B cell (primary cell): ENCODE data around the gene FOXL2. TPM values are rescaled to one million over a fixed set of nuclear protein-coding genes. Genes with fewer than 3 reads are reported as not detected.

Experiments used
- ATAC-seq: fragments of 200-7000 bp; cut with Tn5 transposase; one replicate; pipeline ENCODE4 v1.10.0; 2021; ENCODE audit warnings: low read depth, mild to moderate bottlenecking, moderate number of reproducible peaks, moderate library complexity
- CTCF ChIA-PET: fragments of 350-600 bp; sonication (Branson Sonifier 250); formaldehyde crosslinking; loops from one replicate; lab custom pipeline; 2021; ENCODE audit warnings: antibody characterized with exemption, inconsistent platforms; lab: Charles Lee
- POLR2A ChIA-PET: fragments of 350-600 bp; sonication (Branson Sonifier 250); formaldehyde crosslinking; loops from one replicate; lab custom pipeline; 2021; ENCODE audit warnings: antibody characterized with exemption; lab: Charles Lee
- DNase-seq: peaks from one replicate; pipeline ENCODE4 v3.0.0; 2013
- H2AFZ ChIP-seq: 2 replicates; pipeline ENCODE4 v1.6.1; 2012; ENCODE audit warnings: mild to moderate bottlenecking, low read depth, low read length; ENCODE audit not compliant: insufficient read depth, poor library complexity, severe bottlenecking
- H3K27ac ChIP-seq, 2 donors: 1 replicate in 1 of 2; 2 replicates in 1 of 2; pipeline ENCODE4 v1.5.1; 2012 to 2013; ENCODE audit warnings: low read length in 2 of 2, mild to moderate bottlenecking in 2 of 2, moderate library complexity in 1 of 2
- H3K27me3 ChIP-seq, 4 experiments: fragments of 200-600 bp in 1 of 4; sonication (generic) in 1 of 4; replicated peaks in 1 of 4; 1 replicate in 2 of 4; 2 replicates in 2 of 4; pipeline versions ENCODE4 v1.6.1 to v1.7.0; 2013 to 2016; ENCODE audit warnings: low read length in 3 of 4, mild to moderate bottlenecking in 2 of 4, mixed read lengths in 1 of 4, moderate library complexity in 1 of 4; ENCODE audit not compliant: insufficient read depth in 4 of 4, control insufficient read depth in 3 of 4; ENCODE audit errors: control extremely low read depth in 1 of 4
- H3K36me3 ChIP-seq, 2 experiments: replicated peaks in 1 of 2; 1 replicate in 1 of 2; 2 replicates in 1 of 2; pipeline versions ENCODE4 v1.6.1 to v1.7.1; 2013; ENCODE audit warnings: low read length in 1 of 2; ENCODE audit not compliant: insufficient read depth in 2 of 2, control insufficient read depth in 1 of 2; ENCODE audit errors: control extremely low read depth in 1 of 2, extremely low read depth in 1 of 2
- H3K4me1 ChIP-seq, 2 donors: fragments of 200-600 bp in 1 of 2; sonication (generic) in 1 of 2; 1 replicate in 1 of 2; 2 replicates in 1 of 2; pipeline versions ENCODE4 v1.5.1 to v1.6.1; 2013 to 2017; ENCODE audit warnings: low read length in 2 of 2; ENCODE audit not compliant: control insufficient read depth in 2 of 2, insufficient read depth in 2 of 2
- H3K4me2 ChIP-seq: replicated peaks from 2 replicates; pipeline ENCODE3; 2012; ENCODE audit warnings: mild to moderate bottlenecking, low read depth, low read length; ENCODE audit not compliant: poor library complexity, severe bottlenecking
- H3K4me3 ChIP-seq, 5 experiments: fragments of 200-600 bp in 1 of 5; sonication (generic) in 1 of 5; 1 replicate in 3 of 5; 2 replicates in 2 of 5; pipeline versions ENCODE4 v1.5.1 to v1.7.0; 2011 to 2016; ENCODE audit warnings: low read length in 4 of 5, mild to moderate bottlenecking in 4 of 5, low read depth in 2 of 5, control low read depth in 1 of 5, moderate library complexity in 1 of 5; ENCODE audit not compliant: insufficient read depth in 1 of 5; ENCODE audit errors: control extremely low read depth in 1 of 5, extremely low read depth in 1 of 5
- H3K79me2 ChIP-seq: fragments of 200-600 bp; sonication (generic); one replicate; pipeline ENCODE4 v1.6.0; 2016; ENCODE audit warnings: low read length; ENCODE audit not compliant: control insufficient read depth, insufficient read depth
- H3K9ac ChIP-seq: fragments of 200-600 bp; sonication (generic); 2 replicates; pipeline ENCODE4 v1.6.1; 2017; ENCODE audit warnings: mild to moderate bottlenecking, low read length, moderate library complexity
- H3K9me3 ChIP-seq, 3 donors: one replicate each; pipeline versions ENCODE4 v1.6.1 to v1.7.1; 2013; ENCODE audit warnings: low read length in 2 of 3; ENCODE audit not compliant: control insufficient read depth in 2 of 3, insufficient read depth in 1 of 3; ENCODE audit errors: control extremely low read depth in 1 of 3
- H4K20me1 ChIP-seq: 2 replicates; pipeline ENCODE4 v1.6.0; 2012; ENCODE audit warnings: mild to moderate bottlenecking, low read length; ENCODE audit not compliant: insufficient read depth, control insufficient read depth, poor library complexity, severe bottlenecking
- H3K27ac Mint-ChIP-seq: one replicate; pipeline ENCODE4 v1.8.0; 2021; ENCODE audit warnings: mixed read lengths
- H3K27me3 Mint-ChIP-seq: one replicate; pipeline ENCODE4 v1.8.0; 2021; ENCODE audit warnings: mixed read lengths
- H3K4me1 Mint-ChIP-seq: one replicate; pipeline ENCODE4 v1.8.0; 2021; ENCODE audit warnings: mixed read lengths
- H3K4me3 Mint-ChIP-seq: one replicate; pipeline ENCODE4 v1.8.0; 2021; ENCODE audit warnings: mixed read lengths
- H3K9me3 Mint-ChIP-seq: one replicate; pipeline ENCODE4 v1.8.0; 2022; ENCODE audit warnings: mixed read lengths; ENCODE audit not compliant: insufficient read depth
- CTCF ChIP-seq: fragments of 200-600 bp; IDR thresholded peaks from one replicate; pipeline ENCODE4 v1.8.0; 2022; ENCODE audit warnings: antibody characterized with exemption, mild to moderate bottlenecking
- EZH2 ChIP-seq: IDR thresholded peaks from 2 replicates; pipeline ENCODE4 v1.6.1; 2012; ENCODE audit warnings: borderline replicate concordance, low read depth, mild to moderate bottlenecking, moderate library complexity, low read length; ENCODE audit not compliant: insufficient read depth, poor library complexity, severe bottlenecking
- WGBS: methylation state at CpG from one replicate; pipeline ENCODE4 v1.1.5; 2013; ENCODE audit warnings: missing lambda C conversion rate; ENCODE audit not compliant: insufficient coverage; 5-methylcytosine and 5-hydroxymethylcytosine counted together
- intact Hi-C: fragments of 100-400 bp; cut with micrococcal nuclease; formaldehyde crosslinking; loops from one replicate; pipeline ENCODE4 v1.10.0; 2022
- polyA minus RNA-seq: library from RNA; depleted of rRNA, polyadenylated mRNA; stranded (reverse); fragments of >200 nt; gene quantifications from 2 replicates; pipeline ENCODE4 v1.2.3, GENCODE V29; 2012
- polyA plus RNA-seq: library from polyadenylated mRNA; depleted of rRNA; stranded (reverse); fragments of >200 nt; gene quantifications from 2 replicates; pipeline ENCODE4 v1.2.3, GENCODE V29; 2012
- total RNA-seq, 2 donors: library from RNA; stranded (reverse); fragments of 120-200 nt in 1 of 2; gene quantifications; 1 replicate in 1 of 2; 2 replicates in 1 of 2; pipeline versions ENCODE4 v1.2.3 to v1.2.4, GENCODE V29; 2013 to 2022

The FOXL2 gene
- total RNA-seq, result not detected in 2 replicates
- not detected for total RNA-seq (2013)
- not detected in 2 replicates for polyA plus RNA-seq
- 0.21 and 0.34 TPM in 2 replicates for polyA minus RNA-seq

- H3K27me3 Mint-ChIP-seq, result peaks cover 73% of the 10 kb centered on the region
- ChIA-PET POLR2A (interaction anchor here (0.6 kb wide), 1 partner anchor 230 kb away, joined by 9 read pairs; no protein-coding TSS in a partner anchor), CTCF (interaction anchor here (1.3 to 2.4 kb wide), 3 partner anchors 9 to 31 kb away, joined by 3 to 13 read pairs (median 8); no protein-coding TSS in a partner anchor)
- TF ChIP-seq CTCF, result no peak
- no peak for TF ChIP-seq EZH2
- Histone ChIP-seq H4K20me1 (no peaks in the 10 kb centered on the region), H2AFZ (peak within 1 kb of the TSS; percentile 69), H3K27ac (no peak within 1 kb of the TSS), H3K36me3 (no peaks in the 10 kb centered on the region), H3K9ac (peak within 1 kb of the TSS; percentile 52), H3K27me3 (peaks cover 0 to 95% (median 65%) of the 10 kb centered on the region in 4 experiments), H3K4me2 (peak within 1 kb of the TSS; percentile 86), H3K9me3 (peaks cover 0 to 42% (median 0%) of the 10 kb centered on the region in 3 donors), H3K79me2 (no peaks in the 10 kb centered on the region), H3K4me3 (peak within 1 kb of the TSS in 4 of 5 experiments; percentile 19 to 47 (median 42)), H3K4me1 (peaks cover 45 to 71% of the 10 kb centered on the region in 2 donors)
- H3K9me3 Mint-ChIP-seq, result no peaks in the 10 kb centered on the region
- peaks cover 50% of the 10 kb centered on the region for H3K4me1 Mint-ChIP-seq
- WGBS, result 3% methylated on average over 72 of the region's 78 CpGs
- H3K27ac Mint-ChIP-seq, result peak within 1 kb of the TSS; percentile 50
- H3K4me3 Mint-ChIP-seq, result peak within 1 kb of the TSS; percentile 80
- intact Hi-C loops, result no loop called here
- peak; percentile 61 for DNase-seq
- ATAC-seq, result peak; percentile 35
Measured at GRCh38 chr3:138946663-138947494, at the start of gene FOXL2, which contains the start of gene FOXL2NB. Gene FOXL2, minus strand, starts transcription at chr3:138947137. Its CDS starts 415 bp downstream, at chr3:138946722. Gene FOXL2NB, plus strand, starts transcription at chr3:138947217. Its CDS starts 148 bp downstream, at chr3:138947365.

- TF ChIP-seq EZH2, result no peak
- TF ChIP-seq CTCF, result no peak
Measured at GRCh38 chr3:138995706-138996105, 48.8 kb upstream of the FOXL2 start.

More at GRCh38 chr3:138995706-138996105, 48.8 kb upstream of the FOXL2 start:
- Histone ChIP-seq H3K4me3 (no peak overlapping the region), H3K9ac (no peak overlapping the region), H3K36me3 (no peaks in the 10 kb centered on the region), H3K27ac (no peak overlapping the region), H3K4me1 (no peaks in the 10 kb centered on the region), H3K4me2 (no peak overlapping the region), H3K27me3 (peaks cover 0 to 3% (median 0%) of the 10 kb centered on the region in 4 experiments), H3K79me2 (no peaks in the 10 kb centered on the region), H2AFZ (no peak overlapping the region), H3K9me3 (peaks cover 0 to 3% (median 0%) of the 10 kb centered on the region in 3 donors), H4K20me1 (no peaks in the 10 kb centered on the region)
- POLR2A ChIA-PET, result no interaction called here
- peaks cover 2% of the 10 kb centered on the region for H3K9me3 Mint-ChIP-seq
- no CpG with 5 or more reads among the region's 1 CpG for WGBS
- no peak for ATAC-seq
- intact Hi-C loops, result no loop called here
- H3K27me3 Mint-ChIP-seq, result peaks cover 10% of the 10 kb centered on the region
- no peak overlapping the region for H3K27ac Mint-ChIP-seq
- no peak for DNase-seq
- no peak overlapping the region for H3K4me3 Mint-ChIP-seq
- CTCF ChIA-PET, result no interaction called here
- H3K4me1 Mint-ChIP-seq, result no peaks in the 10 kb centered on the region
